Measurements from ENCODE around the gene GABRD. TPM values are rescaled to one million over a fixed set of nuclear protein-coding genes. Genes with fewer than 3 reads are reported as not detected.
"Not testable (repeated sequence)": the region's sequence is repeated elsewhere in the genome, so short reads cannot be mapped to it uniquely, and the experiment has no call there.

The GABRD gene
- total and polyA plus RNA-seq, 10 of the 15 experiments (the other 5 are each of a cell fraction or from before 2014, with no cell fraction given): not detected

GRCh38 chr1:1978108-1978507 is 41.0 kb upstream of the GABRD start (continued):
- TF ChIP-seq SP1 (IDR thresholded peaks at IDR 0.05; ENCODE audit: low read depth, low read length): no peak
- no peak for TF ChIP-seq STAT3 (IDR thresholded peaks at IDR 0.05; ENCODE audit: low read depth, low read length)
- TF ChIP-seq NKRF (conservative IDR thresholded peaks at IDR 0.05): no peak
- TF ChIP-seq MAX (IDR thresholded peaks at IDR 0.05; ENCODE audit: low read depth, low read length): no peak
- no peak for TF ChIP-seq BCL11A (IDR thresholded peaks at IDR 0.05; ENCODE audit: low read depth, low read length)
- TF ChIP-seq POLR2A (IDR thresholded peaks at IDR 0.05; ENCODE audit: low read depth, low read length): no peak
- TF ChIP-seq MXI1 (IDR thresholded peaks at IDR 0.05; ENCODE audit: low read depth, low read length): no peak

- ATAC-seq; H4K20me1 ChIP-seq (ENCODE audit: control insufficient read depth, insufficient read depth); H3K27me3 ChIP-seq (replicated peaks in 1 of 2; ENCODE audit: control insufficient read depth in 2 of 2, insufficient read depth in 2 of 2, low read length in 1 of 2); H3K36me3 ChIP-seq (ENCODE audit: control insufficient read depth in 2 of 2, insufficient read depth in 2 of 2, low read length in 1 of 2); H2AFZ ChIP-seq (ENCODE audit: control insufficient read depth, low read depth, low read length); H3K9ac ChIP-seq (ENCODE audit: control insufficient read depth, insufficient read depth, low read length); DNase-seq (ENCODE audit: low read depth, low spot score); SMC1A ChIA-PET (ENCODE audit: uncharacterized antibody, unreplicated experiment); FAIRE-seq; H3K4me1 ChIP-seq (ENCODE audit: control insufficient read depth, insufficient read depth, low read length); H3K79me2 ChIP-seq (ENCODE audit: control insufficient read depth, insufficient read depth, low read length); intact Hi-C loops (cut with micrococcal nuclease; ENCODE audit: unreplicated experiment); H3K9me3 ChIP-seq (replicated peaks; ENCODE audit: control insufficient read depth, insufficient read depth, low read length); H3K4me2 ChIP-seq (ENCODE audit: control insufficient read depth, insufficient read depth); H3K4me3 ChIP-seq; POLR2A ChIA-PET; H3K27ac ChIP-seq (ENCODE audit: control insufficient read depth, insufficient read depth); BruUV-seq (replicated peaks); CTCF ChIA-PET; in situ Hi-C loops (cut with MboI); RAD21 ChIA-PET (ENCODE audit: unreplicated experiment): not testable (repeated sequence)
- WGBS (ENCODE audit: insufficient coverage, insufficient replicate concordance, low lambda C conversion rate, missing lambda C conversion rate): 74% methylated on average over 42 of the region's 51 CpGs
Observed at GRCh38 chr1:1978690-1979481, 40.3 kb upstream of the GABRD start.

All from GM12878 (cell line).